GM21381 (cell line): ENCODE data around the gene TSHZ3.

Experiments
- ATAC-seq: cut with Tn5 transposase; IDR thresholded peaks from one replicate; pipeline ENCODE4 v1.9.1; 2021; ENCODE audit warnings: mild to moderate bottlenecking, moderate library complexity; ENCODE audit not compliant: unreplicated experiment

Gene TSHZ3

GRCh38 chr19:31338069-31338776 is 11.0 kb downstream of the TSHZ3 start:
- no peak for ATAC-seq

GRCh38 chr19:31337008-31337914 is 12.0 kb downstream of the TSHZ3 start:
- ATAC-seq: no peak

GRCh38 chr19:31335716-31336115 is 13.5 kb downstream of the TSHZ3 start:
- ATAC-seq: no peak

GRCh38 chr19:31334849-31335624 is 14.2 kb downstream of the TSHZ3 start:
- ATAC-seq: no peak

- ATAC-seq: no peak
Observed at GRCh38 chr19:31334101-31334848, 15.0 kb downstream of the TSHZ3 start.

- ATAC-seq: no peak
Observed at GRCh38 chr19:31332096-31332495, 17.1 kb downstream of the TSHZ3 start.

GRCh38 chr19:31331536-31331935 is 17.7 kb downstream of the TSHZ3 start:
- ATAC-seq: no peak

GRCh38 chr19:31330761-31331160 is 18.5 kb downstream of the TSHZ3 start:
- ATAC-seq: no peak

- no peak for ATAC-seq
Observed at GRCh38 chr19:31330237-31330636, 19.0 kb downstream of the TSHZ3 start.

GRCh38 chr19:31329819-31330218 is 19.4 kb downstream of the TSHZ3 start:
- no peak for ATAC-seq

GRCh38 chr19:31328238-31328637 is 21.0 kb downstream of the TSHZ3 start:
- ATAC-seq: no peak

- no peak for ATAC-seq
Observed at GRCh38 chr19:31326329-31327028, 22.8 kb downstream of the TSHZ3 start.

GRCh38 chr19:31325342-31325741 is 23.9 kb downstream of the TSHZ3 start:
- no peak for ATAC-seq

- no peak for ATAC-seq
Observed at GRCh38 chr19:31319465-31319864, 29.8 kb downstream of the TSHZ3 start.

- ATAC-seq: no peak
Observed at GRCh38 chr19:31318790-31319425, 30.3 kb downstream of the TSHZ3 start.

- no peak for ATAC-seq
Observed at GRCh38 chr19:31317570-31317969, 31.7 kb downstream of the TSHZ3 start.

GRCh38 chr19:31317093-31317492 is 32.1 kb downstream of the TSHZ3 start:
- no peak for ATAC-seq

- ATAC-seq: no peak
Observed at GRCh38 chr19:31316201-31316951, 32.9 kb downstream of the TSHZ3 start.

GRCh38 chr19:31315652-31316051 is 33.6 kb downstream of the TSHZ3 start:
- ATAC-seq: no peak
